ENCODE data around the gene CS.
"Not testable (repeated sequence)": the region's sequence is repeated elsewhere in the genome, so short reads cannot be mapped to it uniquely, and the experiment has no call there.

The CS gene

DNA sequence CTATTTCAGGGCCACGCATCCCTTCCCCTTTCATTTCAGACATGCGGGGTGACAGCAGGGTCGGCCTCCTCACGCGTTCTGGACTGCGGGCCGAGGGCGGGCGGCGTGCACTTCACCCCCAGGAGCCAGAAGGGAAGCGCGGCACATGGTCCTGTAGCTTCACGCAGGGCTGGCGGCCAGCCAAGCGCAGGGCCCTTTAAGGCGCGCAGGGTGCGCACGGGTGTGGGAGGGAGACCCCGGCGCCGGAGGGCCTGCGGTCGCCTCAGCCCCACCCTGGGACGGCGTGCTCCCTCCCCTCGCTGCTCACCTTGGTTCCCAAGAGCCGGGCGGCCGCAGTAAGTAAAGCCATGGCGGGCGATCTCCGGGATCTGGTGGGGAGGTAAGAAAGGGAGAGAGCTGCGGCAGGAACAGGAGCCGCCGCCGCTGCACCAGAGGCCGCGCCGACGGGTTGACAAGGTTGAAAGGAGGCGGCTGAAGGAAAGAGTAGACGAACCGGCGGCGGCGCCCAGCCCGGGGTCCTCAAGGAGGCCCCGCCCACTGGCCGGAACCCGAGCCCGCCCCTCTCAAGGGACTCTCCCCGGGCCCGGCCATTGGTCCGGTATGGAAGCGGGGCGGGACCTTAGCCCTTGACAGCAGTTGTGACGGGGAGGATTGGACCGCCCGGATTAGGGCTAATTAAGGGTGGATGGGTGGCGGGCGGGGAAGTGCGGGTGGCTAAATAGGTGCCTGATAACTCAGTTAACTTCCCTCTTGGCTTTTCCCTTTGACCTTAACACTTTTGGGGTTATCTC lies at the start of gene CS:
CS (minus strand) TSS at position 478 of the 791 bp plus-strand sequence; CDS start at position 349, 129 bp downstream.
- DNase-seq (ENCODE audit: low read depth in 2 of 2): peak; percentile 99

DNA sequence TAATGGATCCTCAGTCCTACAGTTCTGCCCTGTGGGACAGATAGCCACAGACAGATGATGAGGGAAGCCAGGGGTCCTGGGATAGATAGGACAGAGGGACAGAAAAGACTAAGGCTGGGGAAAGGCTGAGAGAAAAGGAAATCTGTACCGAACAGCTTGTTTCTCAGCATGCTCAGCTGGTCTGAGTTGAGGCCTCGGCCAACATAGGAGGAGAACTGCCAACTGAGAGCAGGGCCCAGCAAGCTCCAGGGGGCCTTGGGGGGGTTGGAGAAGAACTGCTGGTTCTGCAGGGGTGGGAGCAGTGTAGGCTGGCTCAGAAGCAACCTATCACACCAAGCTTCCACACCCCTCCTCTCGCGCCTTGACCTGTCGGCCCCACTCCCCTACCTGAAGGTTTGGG lies 48.6 kb upstream of the CS start:
- DNase-seq (ENCODE audit: low read depth in 2 of 2): no peak

DNA sequence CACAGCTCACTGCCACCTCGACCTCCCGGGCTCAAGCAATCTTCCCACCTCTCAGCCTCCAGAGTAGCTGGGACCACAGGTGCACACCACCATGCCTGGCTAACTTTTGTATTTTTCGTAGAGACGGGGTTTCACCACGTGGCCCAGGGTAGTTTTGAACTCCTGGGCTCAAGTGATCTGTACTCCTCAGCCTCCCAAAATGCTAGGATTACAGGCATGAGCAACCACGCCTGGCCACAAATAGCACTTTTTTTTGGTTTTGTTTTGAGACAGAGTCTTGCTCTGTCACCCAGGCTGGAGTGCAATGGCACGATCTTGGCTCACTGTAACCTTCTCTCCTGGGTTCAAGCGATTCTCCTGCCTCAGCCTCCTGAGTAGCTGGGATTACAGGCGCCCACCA lies 47.1 kb upstream of the CS start:
- not testable (repeated sequence) for DNase-seq (ENCODE audit: low read depth in 2 of 2)

DNA sequence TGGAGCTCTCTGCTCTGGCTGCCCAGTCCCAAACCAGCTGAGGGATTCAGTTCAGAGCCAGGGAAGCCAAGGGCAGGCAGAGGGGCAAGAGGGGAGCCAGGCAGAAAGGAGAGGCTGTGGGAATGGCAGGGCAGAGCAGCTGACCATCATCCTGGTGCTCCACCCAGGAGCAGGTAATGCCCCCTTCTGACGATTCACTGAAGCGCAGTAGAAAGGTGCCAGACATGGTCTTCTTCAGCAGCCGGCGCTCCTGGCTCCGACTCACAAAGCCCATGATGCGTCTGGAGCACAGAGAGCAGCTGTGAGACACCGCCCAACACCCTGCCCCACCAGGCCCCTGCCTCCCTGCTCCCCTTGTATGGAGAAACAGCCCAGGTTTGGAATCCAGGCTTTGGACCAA lies 46.5 kb upstream of the CS start:
- no peak for DNase-seq (ENCODE audit: low read depth in 2 of 2)

DNA sequence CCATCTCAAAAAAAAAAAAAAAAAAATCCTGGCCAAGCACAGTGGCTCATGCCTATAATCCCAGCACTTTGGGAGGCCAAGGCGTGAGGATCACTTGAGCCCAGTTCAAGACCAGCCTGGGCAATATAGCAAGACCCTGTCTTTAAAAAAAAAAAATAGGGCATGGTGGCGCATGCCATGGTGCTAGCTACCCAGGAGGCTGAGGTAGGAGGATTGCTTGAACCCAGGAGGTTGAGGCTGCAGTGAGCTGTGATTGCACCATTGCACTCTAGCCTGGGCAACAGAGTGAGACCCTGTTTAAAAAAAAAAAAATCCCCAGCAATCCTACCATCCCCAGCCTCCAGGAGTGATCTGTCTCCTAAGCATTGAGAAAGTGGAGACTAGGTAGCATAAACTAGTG lies 42.2 kb upstream of the CS start:
- not testable (repeated sequence) for DNase-seq (ENCODE audit: low read depth in 2 of 2)

DNA sequence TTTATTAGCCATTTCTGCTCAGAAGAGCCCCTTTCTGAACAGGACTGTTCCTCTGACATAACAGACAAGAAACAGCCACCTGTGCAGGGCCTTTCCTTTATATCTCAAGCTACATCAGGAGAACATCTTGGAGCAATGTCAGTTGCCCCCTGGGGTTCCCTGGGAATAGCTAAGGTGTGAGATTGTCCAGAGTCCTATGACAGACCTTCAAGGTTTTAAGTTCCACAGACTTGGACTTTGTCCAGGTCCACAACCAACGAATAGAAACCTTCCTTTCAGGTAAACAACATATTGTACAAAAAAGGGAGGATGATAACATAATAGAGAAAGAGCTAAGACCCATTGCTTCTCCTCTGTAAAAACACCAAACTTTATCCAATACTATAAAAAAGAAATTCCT lies 41.5 kb upstream of the CS start:
- DNase-seq (ENCODE audit: low read depth in 2 of 2): no peak

DNA sequence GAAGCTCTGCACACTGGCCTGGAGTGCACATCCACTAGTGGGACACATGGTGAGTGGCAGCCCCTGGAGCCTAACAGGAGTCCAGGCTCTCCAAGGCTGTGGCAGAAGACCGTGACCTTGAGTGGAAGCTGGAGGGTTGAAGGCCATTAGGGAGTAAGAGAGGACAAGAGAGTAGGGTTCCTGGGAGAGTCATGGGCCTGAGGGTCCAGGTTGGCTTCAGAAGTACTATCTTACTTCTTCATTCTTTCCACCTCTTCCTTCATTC lies 39.0 kb upstream of the CS start:
- DNase-seq (ENCODE audit: low read depth in 2 of 2): no peak

DNA sequence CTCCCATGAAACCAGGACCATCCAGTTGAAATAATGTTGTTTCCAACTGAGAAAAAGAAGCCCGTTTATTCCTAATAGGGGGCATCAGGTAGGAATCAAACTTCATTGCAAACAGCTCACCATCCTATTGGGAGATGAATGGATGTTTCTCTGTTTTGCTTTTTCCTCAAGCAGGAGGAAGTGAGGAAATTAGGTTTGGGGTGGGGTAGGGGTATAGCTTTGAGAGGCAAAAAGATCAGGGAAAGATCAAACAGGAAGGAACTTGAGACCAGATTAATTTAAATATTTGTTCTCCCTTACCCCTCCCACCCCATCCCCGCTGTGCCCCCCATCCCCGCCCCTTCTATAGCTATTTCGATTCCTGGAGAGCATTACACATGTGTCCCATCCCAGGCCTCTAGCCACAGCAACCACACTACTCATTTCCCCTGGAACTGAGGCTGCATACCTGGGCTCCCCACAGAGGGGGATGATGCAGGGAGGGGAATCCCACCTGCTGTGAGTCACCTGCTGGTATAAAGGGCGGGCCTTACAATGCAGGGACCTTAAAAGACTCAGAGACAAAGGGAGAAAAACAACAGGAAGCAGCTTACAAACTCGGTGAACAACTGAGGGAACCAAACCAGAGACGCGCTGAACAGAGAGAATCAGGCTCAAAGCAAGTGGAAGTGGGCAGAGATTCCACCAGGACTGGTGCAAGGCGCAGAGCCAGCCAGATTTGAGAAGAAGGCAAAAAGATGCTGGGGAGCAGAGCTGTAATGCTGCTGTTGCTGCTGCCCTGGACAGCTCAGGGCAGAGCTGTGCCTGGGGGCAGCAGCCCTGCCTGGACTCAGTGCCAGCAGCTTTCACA lies 38.4 kb upstream of the CS start, which contains the start of gene IL23A:
IL23A (plus strand) TSS at position 577 of the 850 bp plus-strand sequence; CDS start at position 738, 161 bp downstream.
- DNase-seq (ENCODE audit: low read depth in 2 of 2): peak; percentile 84 to 86

DNA sequence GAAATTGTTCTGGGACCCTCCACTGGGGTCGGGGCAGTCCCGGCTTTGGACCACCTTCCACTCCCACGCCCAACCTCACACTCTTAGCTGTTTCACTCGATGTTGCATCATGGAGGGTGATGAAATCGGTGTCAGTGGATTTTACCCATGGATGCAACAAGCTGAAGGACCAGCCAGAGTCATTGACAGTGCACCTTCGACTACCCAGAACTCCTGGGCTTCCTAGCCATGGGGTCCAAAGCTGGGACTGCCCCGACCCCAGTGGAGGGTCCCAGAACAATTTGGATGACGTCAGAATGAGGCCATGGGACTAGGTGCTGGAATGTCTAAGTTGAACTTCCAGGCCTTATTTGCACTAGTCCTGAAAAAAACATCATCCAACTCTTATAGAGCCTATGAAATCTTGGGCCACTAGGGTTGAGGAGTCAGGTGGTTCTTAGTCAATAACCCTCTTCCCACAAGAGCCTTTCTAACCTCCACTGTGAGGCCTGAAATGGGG lies 37.7 kb upstream of the CS start:
- DNase-seq (ENCODE audit: low read depth in 2 of 2): no peak

DNA sequence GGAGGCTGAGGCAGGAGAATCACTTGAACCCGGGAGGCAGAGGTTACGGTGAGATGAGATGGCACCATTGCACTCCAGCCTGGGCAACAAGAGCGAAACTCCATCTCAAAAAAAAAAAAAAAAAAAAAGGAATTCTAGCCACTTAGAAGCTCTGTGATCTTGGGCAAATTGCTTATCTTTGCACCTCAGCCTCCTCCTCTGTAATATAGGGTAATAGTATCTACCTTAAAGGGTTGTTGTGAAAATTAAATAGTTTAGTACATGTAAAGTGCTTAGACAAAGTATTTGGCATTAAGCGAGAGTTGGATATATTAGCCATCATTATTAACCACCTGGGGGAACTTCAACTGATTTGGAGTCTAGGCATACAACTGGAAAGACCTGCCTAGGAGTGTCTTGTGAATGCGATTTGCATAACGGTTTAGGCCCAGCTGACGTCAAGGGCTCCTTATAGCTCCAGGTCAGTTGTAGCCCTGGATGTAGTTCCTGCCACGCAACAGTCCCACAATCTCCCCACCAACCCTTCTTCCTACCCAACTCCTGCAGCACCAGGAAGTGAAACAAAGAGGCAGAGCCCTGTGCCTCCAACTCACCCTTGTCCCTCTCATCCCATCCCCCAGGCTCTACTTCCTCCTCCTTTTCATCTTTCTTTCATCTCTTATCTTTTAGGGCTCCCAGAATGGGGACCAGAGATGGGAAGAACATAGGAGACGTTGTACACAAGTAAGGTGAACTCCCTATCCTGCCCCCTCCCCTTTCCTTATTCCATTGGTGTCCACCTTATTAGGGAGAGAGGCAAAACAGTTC lies 36.4 kb upstream of the CS start:
- no peak for DNase-seq (ENCODE audit: low read depth in 2 of 2)

DNA sequence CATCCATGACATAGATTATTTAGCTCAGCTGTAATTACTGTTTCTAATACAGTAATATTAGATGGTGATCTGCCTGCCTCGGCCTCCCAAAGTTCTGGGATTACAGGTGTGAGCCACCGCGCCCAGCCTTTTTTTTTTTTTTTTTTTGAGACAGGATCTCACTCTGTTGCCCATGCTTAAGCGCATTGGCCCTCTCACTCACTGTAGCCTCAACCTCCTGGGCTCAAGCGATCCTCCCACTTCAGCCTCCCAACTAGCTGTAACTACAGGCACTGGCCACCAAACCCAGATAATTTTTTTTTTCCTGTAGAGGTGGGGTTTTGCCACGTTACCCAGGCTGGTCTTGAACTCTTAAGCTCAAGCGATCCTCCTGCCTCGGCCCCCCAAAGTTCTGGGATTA lies 35.4 kb upstream of the CS start:
- DNase-seq (ENCODE audit: low read depth in 2 of 2): not testable (repeated sequence)

DNA sequence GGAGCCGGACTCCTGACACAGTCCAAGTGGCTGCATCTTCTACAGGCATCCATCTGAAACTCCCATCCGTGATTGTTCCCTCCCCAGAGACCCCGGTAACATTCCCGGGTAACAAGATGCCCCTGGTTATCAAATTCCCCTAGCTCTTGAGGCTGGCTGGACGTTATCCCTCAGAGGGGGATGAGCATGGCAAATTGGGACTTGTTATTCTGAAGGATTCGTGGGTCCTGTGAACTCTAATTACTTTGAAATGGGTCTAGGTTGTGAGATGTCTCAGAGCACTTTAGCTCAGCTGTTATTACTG lies 34.3 kb upstream of the CS start:
- DNase-seq (ENCODE audit: low read depth in 2 of 2): no peak

DNA sequence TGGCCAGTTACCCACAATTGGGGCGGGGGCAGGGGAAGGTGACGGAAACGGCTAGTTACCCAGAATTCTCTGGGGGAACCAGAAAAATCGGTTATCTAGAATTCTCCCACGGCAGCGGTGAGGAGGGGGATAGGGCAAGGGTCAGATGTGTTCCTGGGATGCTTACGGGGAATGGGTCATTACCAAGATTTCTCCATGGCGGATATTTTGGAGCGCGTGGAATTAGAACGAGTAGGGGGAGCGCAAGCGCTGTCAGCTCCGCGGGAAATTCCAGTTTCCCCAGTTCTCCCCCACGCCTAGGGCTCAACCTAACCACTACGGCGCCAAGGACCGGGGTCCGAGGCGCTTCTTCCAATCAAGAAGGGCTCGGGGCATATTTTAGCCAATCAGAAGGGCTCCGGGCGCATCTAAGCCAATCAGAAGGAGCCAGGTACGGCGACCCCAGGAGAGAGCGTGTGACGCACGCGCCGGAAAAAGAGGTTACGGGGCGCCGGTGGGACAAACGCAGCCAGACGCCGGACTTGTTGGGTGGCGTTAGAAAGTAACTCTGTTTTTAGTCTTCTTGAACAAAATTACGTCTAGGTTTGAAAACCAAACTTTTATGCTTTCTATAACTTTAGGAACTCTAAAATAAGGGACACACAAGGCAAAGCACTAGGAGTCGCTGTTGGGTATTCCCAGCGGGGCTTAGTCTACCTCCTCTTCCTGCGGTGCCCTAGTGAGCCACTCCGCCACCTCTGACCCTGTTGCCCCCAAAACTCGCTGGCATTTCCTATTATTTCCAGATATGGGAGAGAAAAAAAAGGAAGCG lies 33.8 kb upstream of the CS start, which contains the start of gene PAN2:
PAN2 (minus strand) TSS at position 322 of the 811 bp plus-strand sequence. CDS start 906 bp downstream, outside the sequence.
- peak; percentile 90 to 92 for DNase-seq (ENCODE audit: low read depth in 2 of 2)

DNA sequence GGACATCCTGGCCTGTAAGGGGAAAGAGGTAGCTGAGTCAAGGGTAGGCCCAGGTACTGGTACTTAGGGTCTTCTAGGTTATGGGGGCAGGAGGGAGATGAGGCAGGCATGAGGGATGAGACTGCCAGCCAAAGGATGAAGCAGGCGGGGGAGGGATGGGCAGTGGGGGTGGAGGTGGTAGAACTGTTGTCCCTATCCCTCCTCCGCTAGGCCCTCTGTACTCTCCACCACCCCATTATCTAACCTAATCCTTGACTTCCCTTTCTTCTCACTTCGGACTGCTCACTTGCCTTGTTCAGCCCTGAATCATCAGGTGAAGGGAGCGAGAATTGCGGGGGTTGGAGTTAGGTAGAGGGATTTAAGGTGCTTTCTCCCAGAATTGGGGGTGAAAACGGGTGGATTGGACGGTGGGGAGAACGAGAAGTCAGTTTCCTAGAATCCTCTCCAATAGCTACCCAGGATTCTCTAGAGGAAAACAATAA lies 33.1 kb upstream of the CS start:
- DNase-seq (ENCODE audit: low read depth in 2 of 2): no peak

DNA sequence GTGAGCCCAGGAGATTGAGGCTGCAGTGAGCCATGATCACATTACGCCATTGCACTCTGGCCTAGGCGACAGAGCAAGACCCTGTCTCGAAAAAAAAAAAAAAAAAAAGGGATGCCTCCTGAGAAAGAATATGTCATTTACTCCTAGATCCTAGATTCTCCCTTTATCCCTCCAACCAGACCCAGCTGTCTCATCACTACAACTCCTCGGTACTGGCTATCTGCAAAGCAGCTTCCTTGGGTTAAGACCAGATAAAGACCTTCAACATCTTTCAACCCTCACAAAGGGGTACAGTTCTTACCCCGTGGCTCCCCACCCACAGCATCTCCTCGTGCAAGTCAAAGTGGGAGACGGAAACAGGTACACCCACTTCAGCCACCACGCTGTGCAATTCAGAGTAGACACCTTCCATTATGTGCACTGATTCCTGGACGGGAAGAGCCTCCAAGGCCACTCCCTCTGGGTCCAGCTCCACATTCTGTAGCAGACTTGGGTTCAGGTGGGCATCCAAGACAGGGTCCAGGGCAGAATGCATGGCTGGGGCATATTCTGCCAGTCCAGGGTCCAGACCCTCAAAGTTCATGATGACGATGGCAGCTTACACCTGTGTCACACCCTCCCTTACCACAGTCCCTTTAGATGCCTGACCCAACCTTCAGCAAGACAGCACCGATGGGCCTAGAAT lies 32.5 kb upstream of the CS start:
- no peak for DNase-seq (ENCODE audit: low read depth in 2 of 2)

DNA sequence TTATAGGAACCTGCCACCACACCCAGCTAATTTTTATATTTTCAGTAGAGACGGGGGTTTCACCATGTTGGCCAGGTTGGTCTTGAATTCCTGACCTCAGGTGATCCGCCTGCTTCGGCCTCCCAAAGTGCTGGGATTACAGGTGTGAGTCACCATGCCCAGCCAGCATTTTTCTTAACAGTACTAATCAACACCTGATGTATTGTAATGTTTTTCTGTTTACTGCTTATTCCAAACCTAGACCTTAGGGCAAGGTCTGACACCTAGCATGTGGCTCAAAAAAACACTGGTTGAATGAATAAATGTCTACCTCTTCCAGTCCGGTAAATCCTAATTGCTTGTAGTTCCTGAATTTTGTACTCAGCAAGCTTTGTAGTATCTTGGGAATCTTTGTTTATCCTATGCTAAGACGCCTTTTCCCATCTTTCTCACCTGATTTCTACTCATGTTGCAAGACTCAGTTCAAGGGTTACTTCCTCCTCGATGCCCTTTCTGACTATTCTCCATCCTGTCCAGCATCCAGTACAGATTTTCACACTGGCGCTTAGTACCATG lies 30.9 kb upstream of the CS start:
- no peak for DNase-seq (ENCODE audit: low read depth in 2 of 2)

DNA sequence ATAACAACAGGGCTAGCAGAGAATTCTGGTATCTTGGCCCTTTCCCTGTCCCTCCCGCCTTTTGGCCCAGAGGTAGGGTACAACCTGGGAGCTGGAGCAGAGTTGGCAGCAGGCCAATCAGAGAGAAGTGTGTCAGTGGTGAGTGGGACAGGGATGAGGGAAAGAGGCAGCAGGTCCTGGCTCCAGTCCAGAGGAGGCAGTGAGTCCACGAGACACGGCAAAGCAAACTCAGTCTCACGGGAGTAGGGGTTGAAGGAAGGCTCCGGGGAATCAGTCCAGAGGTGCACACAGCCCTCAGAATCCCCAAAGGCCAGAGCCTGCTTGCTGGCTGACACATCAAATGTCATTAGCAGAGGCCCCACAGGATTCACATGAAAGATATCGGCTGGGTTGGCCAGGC lies 26.4 kb upstream of the CS start:
- no peak for DNase-seq (ENCODE audit: low read depth in 2 of 2)

DNA sequence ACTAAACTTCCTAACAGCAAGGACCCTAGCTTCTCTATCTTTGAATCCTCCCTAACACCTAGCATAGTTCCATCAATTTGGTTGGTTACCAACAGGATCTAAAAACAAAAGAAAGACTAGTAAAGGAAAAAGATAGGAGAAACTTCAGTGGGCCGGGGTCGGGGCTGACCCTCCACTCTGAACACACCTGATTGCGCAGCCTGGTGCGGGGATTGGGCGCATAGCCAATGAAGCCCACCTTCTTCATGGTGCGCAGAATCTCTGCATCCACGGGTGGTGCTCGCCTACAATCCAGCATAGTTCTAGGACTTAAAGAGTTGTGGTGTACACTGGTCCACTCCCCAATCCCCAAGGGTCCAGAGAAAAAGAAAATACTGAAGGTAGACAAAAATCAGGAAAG lies 26.0 kb upstream of the CS start:
- DNase-seq (ENCODE audit: low read depth in 2 of 2): no peak

DNA sequence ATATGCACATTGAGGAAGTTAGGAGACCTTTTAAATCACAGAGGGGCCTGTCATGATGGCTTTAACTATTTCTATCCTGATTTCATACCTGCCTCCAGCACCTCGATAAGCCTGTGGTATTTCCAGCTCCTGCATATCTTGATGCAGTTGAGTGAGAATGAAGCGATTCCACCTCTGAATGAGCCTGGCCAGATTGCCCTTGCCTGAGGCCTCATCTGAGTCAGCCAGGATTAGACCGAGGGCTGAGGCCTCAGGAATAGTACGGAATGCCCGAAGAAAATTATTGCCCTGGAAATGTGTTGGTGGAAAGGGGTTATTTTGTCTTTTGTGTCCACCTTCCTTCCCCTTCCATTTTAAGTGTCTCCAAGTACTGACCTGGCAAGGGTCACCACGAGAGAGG lies 24.1 kb upstream of the CS start:
- no peak for DNase-seq (ENCODE audit: low read depth in 2 of 2)

DNA sequence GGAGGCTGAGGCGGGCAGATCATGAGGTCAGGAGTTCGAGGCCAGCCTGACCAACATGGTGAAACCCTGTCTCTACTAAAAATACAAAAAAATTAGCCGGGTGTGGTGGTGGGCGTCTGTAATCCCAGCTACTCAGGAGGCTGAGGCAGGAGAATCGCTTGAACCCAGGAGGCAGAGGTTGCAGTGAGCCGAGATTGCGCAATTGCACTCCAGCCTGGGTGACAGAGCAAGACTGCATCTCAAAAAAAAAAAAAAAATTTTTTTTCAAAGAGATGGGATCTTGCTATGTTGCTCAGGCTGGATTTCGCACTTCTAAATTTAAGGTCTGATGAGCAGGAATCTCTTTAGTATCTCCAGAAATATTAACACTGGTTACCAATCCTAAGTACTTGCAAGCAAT lies 21.5 kb upstream of the CS start:
- not testable (repeated sequence) for DNase-seq (ENCODE audit: low read depth in 2 of 2)
